Astrocyte of the spinal cord (primary cell): Measurements from ENCODE around the gene PCSK5.

Experiments used
- DNase-seq: peaks from one replicate; pipeline ENCODE4 v3.0.0; 2011; ENCODE audit warnings: low read depth, low spot score
- H3K4me3 ChIP-seq: 2 replicates; pipeline ENCODE4 v1.5.1; 2011; ENCODE audit warnings: low read depth, mild to moderate bottlenecking, low read length, moderate library complexity
- CTCF ChIP-seq: IDR thresholded peaks from 2 replicates; pipeline ENCODE4 v1.5.1; 2012; ENCODE audit warnings: low read depth, mild to moderate bottlenecking, low read length, inconsistent platforms
- in situ Hi-C: cut with HindIII; loops from 2 replicates; pipeline ENCODE4 v1.10.0; 2017; ENCODE audit warnings: low sequenced_read_pairs

PCSK5 gene

GRCh38 chr9:75976549-75976948 is 86.1 kb downstream of the PCSK5 start:
- TF ChIP-seq CTCF = no peak
- no peak overlapping the region for H3K4me3 ChIP-seq
- DNase-seq = no peak
- in situ Hi-C loops = no loop called here

GRCh38 chr9:75979362-75979761 is 88.9 kb downstream of the PCSK5 start:
- H3K4me3 ChIP-seq = no peak overlapping the region
- in situ Hi-C loops = no loop called here
- DNase-seq = no peak
- peak; percentile 48 for TF ChIP-seq CTCF

- in situ Hi-C loops = no loop called here
- TF ChIP-seq CTCF = no peak
- no peak for DNase-seq
- H3K4me3 ChIP-seq = no peak overlapping the region
Observed at GRCh38 chr9:75983319-75984045, 93.0 kb downstream of the PCSK5 start.

- TF ChIP-seq CTCF = no peak
- no peak overlapping the region for H3K4me3 ChIP-seq
- in situ Hi-C loops = no loop called here
- DNase-seq = no peak
Observed at GRCh38 chr9:75985515-75985914, 95.0 kb downstream of the PCSK5 start.

GRCh38 chr9:75988663-75989062 is 98.2 kb downstream of the PCSK5 start:
- no peak for TF ChIP-seq CTCF
- in situ Hi-C loops = no loop called here
- H3K4me3 ChIP-seq = no peak overlapping the region
- no peak for DNase-seq

- H3K4me3 ChIP-seq = no peak overlapping the region
- no peak for DNase-seq
- TF ChIP-seq CTCF = no peak
- in situ Hi-C loops = no loop called here
Observed at GRCh38 chr9:75990156-75990555, 99.7 kb downstream of the PCSK5 start.
